SK-N-MC (cell line): Measurements from ENCODE around the gene PCNT.

ENCODE experiments used
- DNase-seq: peaks from one replicate; pipeline ENCODE4 v3.0.0-alpha.2; 2011; ENCODE audit warnings: low read depth, low spot score
- H3K27ac ChIP-seq: fragments of 200-600 bp; sonication (generic); 2 replicates; pipeline ENCODE4 v1.5.1; 2016; ENCODE audit warnings: mixed run types
- H3K36me3 ChIP-seq: fragments of 200-600 bp; sonication (generic); 2 replicates; pipeline ENCODE4 v1.6.1; 2017; ENCODE audit warnings: antibody characterized with exemption, low read length, mixed read lengths; ENCODE audit not compliant: insufficient read depth
- H3K4me3 ChIP-seq: fragments of 200-600 bp; sonication (generic); 2 replicates; pipeline ENCODE4 v1.5.1; 2016
- H3K9ac ChIP-seq: fragments of 200-600 bp; sonication (generic); 2 replicates; pipeline ENCODE4 v1.8.0; 2017; ENCODE audit warnings: mixed run types, mixed read lengths; ENCODE audit not compliant: insufficient read length
- H3K9me3 ChIP-seq: fragments of 200-600 bp; sonication (generic); 2 replicates; pipeline ENCODE4 v1.6.1; 2017; ENCODE audit warnings: low read depth, mild to moderate bottlenecking, antibody characterized with exemption, low read length, moderate library complexity, mixed read lengths
- EZH2 ChIP-seq: fragments of 200-600 bp; sonication (generic); IDR thresholded peaks from one replicate; pipeline ENCODE4 v1.6.1; 2017; ENCODE audit warnings: antibody characterized with exemption
- FOXP2 ChIP-seq: optimal IDR thresholded peaks from 2 replicates; pipeline ENCODE3; 2011; ENCODE audit warnings: mild to moderate bottlenecking, moderate library complexity; ENCODE audit not compliant: insufficient read depth; ENCODE audit errors: extremely low read length, control extremely low read depth
- POLR2AphosphoS5 ChIP-seq: IDR thresholded peaks from 2 replicates; pipeline ENCODE4 v1.6.1; 2012; ENCODE audit warnings: mild to moderate bottlenecking, low read depth, low read length, borderline replicate concordance

Gene PCNT

GRCh38 chr21:46312949-46313348, 11.0 kb upstream of the PCNT start:
- no peak for DNase-seq
- no peak for TF ChIP-seq POLR2AphosphoS5
- TF ChIP-seq FOXP2: no peak
- no peak for TF ChIP-seq EZH2
- Histone ChIP-seq H3K4me3 (no peak overlapping the region), H3K36me3 (peaks cover 21% of the 10 kb centered on the region; the same call in 1 of the 2 replicates), H3K9ac (no peak overlapping the region), H3K9me3 (no peaks in the 10 kb centered on the region), H3K27ac (no peak overlapping the region)

- Histone ChIP-seq H3K27ac (no peak overlapping the region), H3K36me3 (peaks cover 14% of the 10 kb centered on the region; the same call in 1 of the 2 replicates), H3K9ac (no peak overlapping the region), H3K4me3 (no peak overlapping the region), H3K9me3 (no peaks in the 10 kb centered on the region)
- no peak for TF ChIP-seq FOXP2
- no peak for TF ChIP-seq EZH2
- no peak for TF ChIP-seq POLR2AphosphoS5
- no peak for DNase-seq
These were observed 9.4 kb upstream of the PCNT start for GRCh38 chr21:46314441-46315020.

- Histone ChIP-seq H3K9me3 (no peaks in the 10 kb centered on the region), H3K9ac (no peak overlapping the region), H3K27ac (no peak overlapping the region), H3K36me3 (peaks cover 6% of the 10 kb centered on the region; the same call in 1 of the 2 replicates), H3K4me3 (no peak overlapping the region)
- DNase-seq: no peak
- TF ChIP-seq EZH2 (no peak), POLR2AphosphoS5 (peak; percentile 14; the same call in 1 of the 2 replicates)
These were observed 7.1 kb upstream of the PCNT start for GRCh38 chr21:46316708-46317324.

- TF ChIP-seq FOXP2 (no peak), POLR2AphosphoS5 (peak; percentile 24; the same call in 1 of the 2 replicates)
- Histone ChIP-seq H3K9ac (no peak overlapping the region), H3K27ac (no peak overlapping the region), H3K36me3 (peaks cover 11% of the 10 kb centered on the region; the same call in 1 of the 2 replicates), H3K4me3 (no peak overlapping the region), H3K9me3 (no peaks in the 10 kb centered on the region)
- DNase-seq: no peak
These were observed 6.1 kb upstream of the PCNT start for GRCh38 chr21:46317710-46318463.

GRCh38 chr21:46318464-46318845, 5.5 kb upstream of the PCNT start:
- no peaks in the 10 kb centered on the region for H3K9me3 ChIP-seq
- H3K4me3 ChIP-seq: no peak overlapping the region
- H3K27ac ChIP-seq: no peak overlapping the region
- TF ChIP-seq EZH2: no peak
- TF ChIP-seq POLR2AphosphoS5: peak; percentile 0; the same call in 1 of the 2 replicates
- no peak overlapping the region for H3K9ac ChIP-seq
- no peak for DNase-seq
- H3K36me3 ChIP-seq: peaks cover 11% of the 10 kb centered on the region; the same call in 1 of the 2 replicates

GRCh38 chr21:46319186-46319585, 4.8 kb upstream of the PCNT start:
- Histone ChIP-seq H3K27ac (no peak overlapping the region), H3K4me3 (no peak overlapping the region), H3K9me3 (no peaks in the 10 kb centered on the region), H3K36me3 (peaks cover 8% of the 10 kb centered on the region; the same call in 1 of the 2 replicates), H3K9ac (no peak overlapping the region)
- no peak for TF ChIP-seq POLR2AphosphoS5
- no peak for TF ChIP-seq FOXP2
- TF ChIP-seq EZH2: no peak
- no peak for DNase-seq

GRCh38 chr21:46320331-46320801, 3.6 kb upstream of the PCNT start:
- Histone ChIP-seq H3K4me3 (peak overlapping the region; percentile 97), H3K9ac (no peak overlapping the region), H3K27ac (peak overlapping the region; percentile 76; the same call in 1 of the 2 replicates), H3K9me3 (no peaks in the 10 kb centered on the region), H3K36me3 (peaks cover 8% of the 10 kb centered on the region; the same call in 1 of the 2 replicates)
- TF ChIP-seq EZH2: no peak
- no peak for TF ChIP-seq FOXP2
- no peak; the same call in 1 of the 2 replicates for TF ChIP-seq POLR2AphosphoS5
- DNase-seq: no peak

GRCh38 chr21:46322351-46323226, 1.4 kb upstream of the PCNT start:
- no peak for DNase-seq
- H3K9me3 ChIP-seq: no peaks in the 10 kb centered on the region
- TF ChIP-seq FOXP2 (no peak), POLR2AphosphoS5 (no peak), EZH2 (no peak)
- peak overlapping the region; percentile 93 for H3K9ac ChIP-seq
- peaks cover 15% of the 10 kb centered on the region for H3K36me3 ChIP-seq
- H3K27ac ChIP-seq: peak overlapping the region; percentile 86
- H3K4me3 ChIP-seq: peak overlapping the region; percentile 97
